NOMO-1 treated with dmso at 0.1 percent for 144 hours (cell line): ENCODE results near the gene HK3.

Experiments
- DNase-seq: peaks from one replicate; lab custom pipeline; 2025; ENCODE audit not compliant: unreplicated experiment; lab: John Stamatoyannopoulos, UW

The HK3 gene, protein sequence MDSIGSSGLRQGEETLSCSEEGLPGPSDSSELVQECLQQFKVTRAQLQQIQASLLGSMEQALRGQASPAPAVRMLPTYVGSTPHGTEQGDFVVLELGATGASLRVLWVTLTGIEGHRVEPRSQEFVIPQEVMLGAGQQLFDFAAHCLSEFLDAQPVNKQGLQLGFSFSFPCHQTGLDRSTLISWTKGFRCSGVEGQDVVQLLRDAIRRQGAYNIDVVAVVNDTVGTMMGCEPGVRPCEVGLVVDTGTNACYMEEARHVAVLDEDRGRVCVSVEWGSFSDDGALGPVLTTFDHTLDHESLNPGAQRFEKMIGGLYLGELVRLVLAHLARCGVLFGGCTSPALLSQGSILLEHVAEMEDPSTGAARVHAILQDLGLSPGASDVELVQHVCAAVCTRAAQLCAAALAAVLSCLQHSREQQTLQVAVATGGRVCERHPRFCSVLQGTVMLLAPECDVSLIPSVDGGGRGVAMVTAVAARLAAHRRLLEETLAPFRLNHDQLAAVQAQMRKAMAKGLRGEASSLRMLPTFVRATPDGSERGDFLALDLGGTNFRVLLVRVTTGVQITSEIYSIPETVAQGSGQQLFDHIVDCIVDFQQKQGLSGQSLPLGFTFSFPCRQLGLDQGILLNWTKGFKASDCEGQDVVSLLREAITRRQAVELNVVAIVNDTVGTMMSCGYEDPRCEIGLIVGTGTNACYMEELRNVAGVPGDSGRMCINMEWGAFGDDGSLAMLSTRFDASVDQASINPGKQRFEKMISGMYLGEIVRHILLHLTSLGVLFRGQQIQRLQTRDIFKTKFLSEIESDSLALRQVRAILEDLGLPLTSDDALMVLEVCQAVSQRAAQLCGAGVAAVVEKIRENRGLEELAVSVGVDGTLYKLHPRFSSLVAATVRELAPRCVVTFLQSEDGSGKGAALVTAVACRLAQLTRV

DNA sequence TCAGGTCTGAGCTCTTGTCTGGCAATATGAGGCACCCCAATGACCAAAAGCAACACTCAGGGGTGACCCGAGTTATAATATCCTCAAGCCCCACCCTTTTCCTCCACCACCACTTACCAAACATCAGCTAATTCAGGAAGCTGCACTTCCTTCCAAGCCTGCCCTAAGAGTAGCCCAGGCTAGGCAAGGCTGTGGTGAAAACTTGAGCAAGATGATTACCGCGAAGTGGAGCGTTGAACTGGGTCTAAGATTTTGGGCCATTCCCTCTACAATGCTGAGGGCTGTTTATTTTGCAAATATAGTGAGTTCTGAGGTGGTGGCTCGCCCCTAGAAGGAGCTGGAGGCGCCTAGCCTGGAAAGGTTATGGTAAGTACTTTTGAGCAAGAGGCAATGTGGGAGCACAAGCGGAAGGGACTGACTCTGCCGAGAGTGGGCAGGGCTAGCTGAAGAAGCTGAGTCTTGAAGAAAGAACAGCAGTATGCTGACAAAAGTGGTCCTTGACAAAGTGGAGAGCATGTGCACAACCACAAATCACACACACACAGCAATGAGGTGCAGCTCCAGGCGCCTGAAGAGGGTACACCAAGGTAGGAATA, at the start of gene HK3:
Gene HK3 (minus strand): TSS at position 51 of the 596 bp plus-strand sequence. CDS start 3,187 bp downstream, outside the sequence.
- DNase-seq, result peak; percentile 73

DNA sequence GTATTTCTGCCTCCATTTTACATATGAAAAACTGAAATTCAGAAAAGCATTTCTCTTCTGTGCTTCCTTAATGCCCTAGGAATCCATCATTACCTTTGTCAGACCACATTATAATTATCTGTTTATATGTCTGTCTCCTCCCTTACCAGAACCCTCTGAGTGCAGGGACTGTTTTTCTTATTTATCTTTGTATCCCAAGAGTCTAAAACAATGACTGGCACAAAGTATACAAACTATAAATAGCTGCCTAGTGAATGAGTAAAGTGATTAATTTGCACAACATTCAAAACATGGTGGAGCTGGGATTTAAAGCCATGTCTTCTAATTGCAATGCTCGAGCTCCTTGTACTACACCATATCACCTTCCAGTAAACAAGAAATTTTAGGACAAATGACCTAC, 49.3 kb upstream of the HK3 start:
- DNase-seq, result no peak

DNA sequence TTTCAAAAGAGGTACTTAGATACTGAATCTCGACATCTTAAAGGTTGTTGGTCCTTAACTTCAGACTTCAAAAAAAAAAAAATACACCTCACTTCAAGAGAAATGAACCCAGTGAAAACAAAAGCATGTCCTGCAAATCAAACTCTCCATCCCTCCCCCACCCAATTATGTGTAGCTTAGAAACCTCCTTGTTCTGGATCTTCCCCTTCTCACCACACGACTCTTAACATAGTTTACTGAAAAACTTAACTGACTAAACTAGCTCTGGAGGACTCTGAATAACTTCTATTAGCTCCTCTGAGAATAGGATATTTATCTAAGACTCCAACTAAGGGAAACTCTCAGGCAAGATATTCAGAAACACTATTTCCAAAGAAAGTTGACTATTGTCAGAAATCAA, 48.7 kb upstream of the HK3 start:
- no peak for DNase-seq

DNA sequence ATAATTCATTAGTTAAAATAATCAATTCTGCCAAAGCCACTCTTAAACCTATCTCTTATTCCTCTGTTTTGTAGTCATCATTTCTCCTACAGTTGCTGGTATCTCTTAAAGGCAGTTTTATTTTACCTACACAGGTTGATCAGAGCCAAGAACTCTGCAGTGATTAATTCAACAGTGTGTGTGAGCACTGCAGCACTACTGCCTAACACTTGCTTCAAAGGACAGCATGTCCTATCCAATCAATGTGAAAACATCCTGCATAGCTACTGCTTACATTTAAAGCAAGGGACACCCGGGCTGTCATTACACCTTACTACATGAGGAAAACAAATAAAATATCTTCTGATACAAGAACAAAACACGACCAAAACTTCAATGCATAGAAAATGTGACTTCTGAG, 45.1 kb upstream of the HK3 start:
- DNase-seq, result no peak

DNA sequence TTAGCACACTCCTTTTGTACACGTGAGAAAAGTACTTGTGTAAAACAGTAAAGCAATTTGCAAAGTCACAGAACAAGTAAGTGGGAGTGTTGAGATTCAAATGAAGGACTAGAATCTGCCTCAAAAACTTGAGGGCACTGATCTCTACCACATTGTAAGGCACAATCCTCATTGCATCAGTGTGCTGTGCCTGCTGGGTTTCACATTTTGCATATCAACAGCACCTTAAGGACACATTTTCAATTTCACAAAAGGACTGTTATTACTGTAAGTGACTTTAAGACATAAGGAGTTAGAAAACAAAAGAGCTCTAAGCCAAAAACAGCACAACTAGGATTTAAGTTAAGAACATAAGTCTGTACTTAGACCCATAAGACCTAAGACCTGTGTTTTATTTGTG, 44.7 kb upstream of the HK3 start:
- no peak for DNase-seq

DNA sequence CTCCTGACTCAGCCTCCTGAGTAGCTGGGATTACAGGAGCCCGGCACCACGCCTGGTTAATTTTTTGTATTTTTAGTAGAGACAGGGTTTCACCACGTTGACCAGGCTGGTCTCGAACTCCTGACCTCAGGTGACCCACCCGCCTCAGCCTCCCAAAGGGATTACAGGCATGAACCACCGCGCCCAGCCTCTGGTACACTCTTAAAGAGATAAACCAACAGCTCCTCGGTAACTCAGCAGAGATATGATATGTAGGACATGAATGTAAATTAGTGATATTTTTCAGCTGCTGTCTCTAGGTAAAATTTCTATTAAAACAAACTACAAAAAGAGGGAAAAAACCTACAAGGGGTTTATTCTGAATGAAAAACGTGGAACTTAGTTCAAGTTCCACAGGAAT, 42.8 kb upstream of the HK3 start:
- DNase-seq, result no peak

DNA sequence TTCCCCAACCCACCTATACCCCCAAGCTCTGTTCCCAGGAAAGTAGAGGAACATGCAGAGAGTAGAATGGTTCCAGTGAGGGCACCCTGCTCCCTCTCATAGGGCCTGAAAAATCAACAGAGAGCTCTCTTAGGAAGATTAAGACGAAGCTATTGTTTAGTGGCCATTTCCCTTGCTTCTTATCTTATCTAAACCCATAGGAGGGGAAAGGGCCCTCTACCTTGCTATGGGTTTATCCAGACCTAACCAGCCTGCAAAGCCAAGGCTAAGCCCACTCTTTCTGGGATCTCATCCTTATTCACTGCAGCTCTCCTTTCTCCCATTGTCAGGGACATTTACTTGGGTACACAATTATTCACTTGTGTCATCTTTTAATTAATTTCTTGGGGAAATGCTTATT, 39.3 kb upstream of the HK3 start:
- no peak for DNase-seq

DNA sequence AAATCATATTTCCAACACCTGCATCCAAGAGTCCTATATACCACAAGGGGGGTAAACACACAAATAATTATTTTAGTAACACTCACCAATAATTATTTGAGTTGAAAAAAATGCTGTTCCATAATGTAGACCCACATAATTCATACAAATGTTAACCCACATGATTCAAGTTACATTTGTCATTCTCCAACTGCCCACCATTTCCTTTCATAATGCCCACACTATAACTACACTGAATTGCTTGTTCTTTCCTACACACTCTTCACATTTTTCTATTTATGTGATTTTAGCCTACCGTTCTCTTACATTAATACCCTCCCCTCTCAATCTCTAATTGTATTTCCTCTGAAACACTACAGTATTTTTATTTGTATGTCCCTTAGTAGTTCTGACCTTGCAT, 35.9 kb upstream of the HK3 start:
- no peak for DNase-seq

DNA sequence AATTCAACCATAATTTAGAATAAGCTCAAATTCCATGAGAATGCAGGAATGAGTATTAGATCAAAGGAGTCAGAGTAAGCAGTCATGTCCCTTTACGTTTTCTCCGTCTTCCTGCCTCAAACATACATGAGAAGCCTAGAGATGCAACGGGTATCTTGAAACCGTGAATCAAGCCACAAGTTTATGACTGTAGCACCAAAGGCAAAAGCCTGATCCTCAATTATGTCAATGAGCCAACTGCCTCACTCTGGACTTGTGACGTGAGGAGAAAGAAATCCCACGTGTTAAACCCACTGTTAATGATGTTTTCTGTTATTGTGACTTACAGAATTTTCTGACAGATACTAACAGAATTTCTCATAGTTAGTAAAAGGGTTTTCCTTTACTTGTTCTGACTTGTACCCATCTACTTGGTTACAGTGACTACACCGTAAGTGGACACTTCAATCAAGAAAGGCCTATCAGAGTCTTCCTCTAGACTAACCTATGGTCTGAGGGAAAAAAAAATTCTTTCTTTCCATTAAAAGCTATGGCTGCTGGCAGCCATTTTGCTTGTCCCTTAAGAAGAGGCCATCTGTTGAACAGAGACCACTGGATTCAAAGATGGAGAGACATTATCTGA, 35.3 kb upstream of the HK3 start:
- DNase-seq, result no peak

DNA sequence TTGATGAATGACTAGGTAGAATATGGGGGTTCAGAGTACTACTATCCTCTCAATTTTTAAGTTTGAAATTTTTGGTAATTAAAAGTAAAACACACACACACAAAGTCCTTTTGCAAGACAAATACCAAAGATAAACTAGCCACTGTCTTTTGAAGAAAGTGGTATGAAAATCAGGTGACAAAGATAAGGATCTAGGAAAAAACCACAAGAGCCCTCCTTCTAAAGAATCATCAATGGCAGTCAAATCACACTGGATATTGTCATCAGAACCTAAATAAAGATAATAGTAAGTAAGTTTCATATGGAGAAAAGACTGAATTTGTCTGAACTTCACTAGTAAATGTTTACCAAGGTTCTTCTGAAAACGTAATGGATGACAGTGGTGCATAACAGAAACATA, 30.5 kb upstream of the HK3 start:
- DNase-seq, result no peak

DNA sequence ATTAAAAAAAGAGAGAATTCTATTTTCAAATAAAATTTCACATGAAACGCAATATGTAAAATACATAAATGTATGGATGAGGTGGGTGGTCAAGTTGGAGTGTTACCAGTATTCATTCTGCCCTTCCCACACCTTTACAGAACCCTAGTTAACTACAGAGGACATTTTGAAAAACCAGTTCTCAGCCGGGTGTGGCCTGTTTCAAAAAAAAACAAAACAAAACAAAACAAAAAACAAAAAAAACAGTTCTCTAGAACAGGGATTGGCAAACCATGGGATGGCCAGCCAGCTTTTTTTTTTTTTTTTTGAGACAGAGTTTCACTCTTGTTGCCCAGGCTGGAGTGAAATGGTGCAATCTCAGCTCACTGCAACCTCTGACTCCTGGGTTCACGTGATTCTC, 28.4 kb upstream of the HK3 start:
- no peak for DNase-seq

DNA sequence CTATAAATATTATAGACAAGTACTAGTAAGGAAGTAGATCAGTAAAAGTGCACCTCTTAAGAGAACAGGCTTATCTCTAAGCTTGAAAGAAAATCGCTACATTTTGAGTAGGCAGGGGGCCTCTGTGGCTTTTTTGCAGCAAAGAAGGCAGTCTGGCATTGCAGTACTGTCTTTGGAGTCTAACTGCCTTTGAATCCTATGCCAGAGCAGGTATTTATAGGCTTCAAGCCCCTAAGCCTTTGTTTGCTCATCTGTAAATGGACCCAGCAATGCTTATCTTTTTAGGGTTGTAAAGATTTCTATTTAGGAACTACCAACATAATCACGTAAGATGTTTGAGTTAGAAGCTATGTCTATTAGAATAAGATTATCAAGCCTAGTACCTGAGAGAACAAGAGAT, 23.7 kb upstream of the HK3 start:
- DNase-seq, result no peak

DNA sequence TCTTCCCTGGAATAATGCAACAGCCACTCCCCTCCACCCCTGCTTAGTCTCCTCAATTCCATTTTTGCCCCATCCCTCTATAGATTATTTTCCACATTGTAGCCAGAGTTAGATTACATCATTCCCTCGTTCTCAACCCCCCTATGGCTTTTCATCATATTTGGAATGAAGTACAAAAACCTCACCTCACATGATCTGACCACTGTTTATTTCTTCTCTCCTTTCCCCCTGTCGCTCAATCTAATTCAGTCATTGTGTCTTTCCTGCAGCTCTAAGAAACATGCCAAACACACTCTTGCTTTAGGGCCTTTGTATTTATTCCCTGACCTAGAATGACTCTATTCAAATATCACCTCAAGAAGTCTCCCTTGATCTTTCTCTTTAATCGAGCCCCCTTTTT, 22.6 kb upstream of the HK3 start:
- no peak for DNase-seq

DNA sequence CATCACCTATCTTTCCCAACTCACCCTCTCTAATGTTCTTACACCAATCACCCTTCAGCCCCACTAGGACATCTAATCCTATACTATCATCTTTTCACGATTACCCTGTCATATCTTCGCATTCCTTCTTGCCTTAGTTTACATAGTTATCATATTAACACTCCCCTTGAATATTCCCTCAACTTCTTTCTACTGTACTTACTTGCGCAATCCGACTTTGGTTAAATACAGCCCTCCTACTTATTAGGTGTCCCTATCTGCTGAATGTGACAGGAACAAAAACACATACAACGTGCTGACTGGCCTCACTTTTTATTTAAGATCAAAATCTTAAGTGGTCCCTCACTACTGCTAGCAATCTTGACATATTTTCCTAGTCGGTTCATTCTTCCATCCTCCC, 19.5 kb upstream of the HK3 start:
- no peak for DNase-seq

DNA sequence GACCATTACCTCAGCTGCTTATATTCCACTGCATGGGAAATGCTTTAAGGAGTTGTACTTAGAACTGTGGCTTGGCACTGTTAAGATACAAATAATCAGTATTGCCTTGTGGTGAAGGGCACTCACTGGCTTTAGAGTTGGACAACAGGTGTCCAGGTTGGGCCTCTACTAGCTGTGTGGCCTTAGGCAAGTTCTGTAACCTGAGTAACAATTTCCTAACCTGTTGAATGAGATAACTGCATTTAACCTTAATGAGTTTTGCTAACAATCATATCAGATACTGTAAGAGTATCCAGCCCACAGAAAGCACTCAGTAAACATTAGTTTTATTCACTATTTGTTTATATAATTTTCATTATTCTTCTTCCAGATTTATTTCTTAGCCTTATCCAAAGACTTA, 17.2 kb upstream of the HK3 start:
- DNase-seq, result no peak

DNA sequence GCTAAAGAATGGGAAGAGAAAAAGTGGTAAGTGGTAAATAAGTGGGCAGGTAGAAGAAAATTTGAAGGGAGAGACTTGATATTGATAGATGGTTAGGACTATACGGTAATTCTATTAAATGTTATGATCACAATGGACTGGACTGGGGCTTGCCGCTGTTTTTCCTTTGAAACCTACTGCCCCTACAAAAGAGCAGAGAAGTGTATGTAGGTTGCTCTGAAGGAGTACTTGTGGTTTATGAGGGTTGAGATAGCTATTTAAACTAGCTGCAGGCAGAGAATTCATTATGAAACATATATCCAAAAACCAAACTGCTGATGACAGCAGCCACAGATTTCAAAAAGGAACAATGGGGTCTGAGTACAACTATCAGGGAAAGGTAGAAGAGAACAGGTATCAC, 16.8 kb upstream of the HK3 start:
- no peak for DNase-seq

DNA sequence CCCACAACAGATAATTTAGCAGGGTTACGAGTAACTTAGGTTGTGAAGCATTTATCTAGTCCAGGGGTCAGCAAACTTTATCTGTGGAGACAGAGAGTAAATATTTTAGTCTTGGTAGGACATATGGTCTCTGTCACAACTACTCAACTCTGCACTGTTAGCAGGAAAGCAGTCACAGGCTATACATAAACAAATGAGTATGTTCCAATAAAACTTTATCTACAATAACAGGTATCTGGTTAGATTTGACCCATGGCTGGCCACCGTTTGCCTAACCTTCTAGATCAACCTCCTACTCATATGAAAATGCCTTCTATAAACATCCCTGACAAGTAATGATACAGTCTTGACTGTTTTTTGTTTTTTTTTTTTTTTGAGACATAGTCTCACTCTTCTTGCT, 13.0 kb upstream of the HK3 start:
- no peak for DNase-seq

DNA sequence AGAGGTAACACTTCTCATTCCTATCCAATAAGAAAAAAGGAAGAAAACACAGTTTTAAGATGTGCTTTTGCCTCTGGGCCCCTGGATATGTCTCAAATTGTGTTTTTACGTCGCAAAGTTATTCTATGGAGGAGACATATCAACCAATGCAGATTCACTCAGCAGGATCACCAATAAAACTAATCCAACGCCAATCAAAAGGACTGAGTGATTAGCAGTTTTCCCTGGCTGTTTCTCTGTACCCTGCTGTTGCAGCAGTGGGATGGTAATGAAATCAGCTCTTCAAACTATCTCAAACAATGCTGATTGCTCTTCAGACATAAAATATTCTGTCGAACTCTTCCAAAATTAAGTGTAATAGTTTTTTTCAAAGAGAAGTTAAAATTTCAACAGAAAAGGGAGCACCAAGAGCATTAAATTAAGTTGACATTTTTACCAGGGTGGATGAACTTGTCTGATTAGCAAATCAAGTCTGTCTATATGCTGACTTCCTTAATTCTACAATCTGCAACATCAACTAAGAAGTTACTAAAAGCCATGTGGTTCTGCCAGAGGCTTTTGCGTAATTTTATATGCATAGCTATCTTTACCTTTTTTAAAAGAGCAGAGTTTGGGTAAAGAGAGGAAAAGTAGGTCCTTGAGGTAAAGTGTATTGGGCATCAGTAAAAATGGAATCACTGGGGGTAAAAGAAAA, 9.7 kb upstream of the HK3 start:
- peak; percentile 18 for DNase-seq

DNA sequence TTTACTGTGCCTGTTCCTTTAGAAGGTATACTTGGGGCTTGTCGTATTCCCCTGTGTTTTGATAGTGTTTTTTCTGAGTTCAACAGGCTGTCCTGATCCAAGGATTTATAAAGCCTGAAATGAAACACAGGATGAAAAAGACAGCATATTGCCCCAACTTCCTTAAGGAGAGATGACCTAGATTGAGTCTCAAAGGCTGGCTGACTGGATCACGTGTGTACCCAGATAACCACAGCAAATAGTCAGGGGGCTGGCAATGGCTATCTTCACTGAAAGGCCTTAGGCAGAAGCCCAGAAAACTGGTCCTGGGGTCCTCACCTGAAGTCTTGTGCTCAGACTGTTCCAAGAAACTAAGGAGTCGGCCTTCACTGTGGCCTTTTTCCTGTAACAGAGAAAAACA, 7.7 kb upstream of the HK3 start:
- no peak for DNase-seq

DNA sequence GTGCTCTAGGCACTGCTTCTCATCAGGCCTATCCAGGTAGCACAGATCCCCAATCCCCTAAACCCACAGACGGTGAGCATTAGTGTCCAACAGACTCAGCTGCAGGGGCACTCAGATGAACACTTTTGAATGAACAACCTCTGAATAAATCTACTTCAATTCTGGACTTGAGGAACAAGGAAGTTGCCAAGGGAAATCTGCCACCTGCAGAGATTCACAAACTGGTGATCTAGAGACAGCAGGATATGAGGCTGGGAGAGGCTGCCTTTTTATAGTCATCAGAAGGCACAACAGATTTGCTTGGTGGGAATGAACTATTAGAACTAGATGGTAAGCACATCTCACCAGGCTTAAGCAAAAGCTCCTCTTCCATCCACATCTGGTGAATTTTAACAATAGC, 7.0 kb upstream of the HK3 start:
- DNase-seq, result no peak

DNA sequence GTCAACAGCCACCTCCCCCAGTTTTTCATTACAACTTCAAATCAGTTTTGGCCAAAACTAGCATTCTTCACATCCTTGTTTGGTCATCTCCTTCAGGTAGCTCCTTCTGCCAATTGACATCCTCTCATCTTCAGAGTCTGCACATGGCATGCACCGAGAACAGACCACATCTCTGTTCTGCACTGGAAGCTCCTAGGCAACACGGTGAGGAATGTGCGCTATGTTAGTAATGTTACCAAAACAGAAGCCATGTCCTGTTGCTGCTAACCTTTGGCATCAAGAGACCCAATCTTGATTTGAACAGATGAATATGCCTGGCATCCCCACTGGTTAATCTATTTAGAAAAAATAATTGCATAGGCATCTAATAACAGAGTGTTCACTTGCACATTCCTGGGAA, 5.1 kb upstream of the HK3 start:
- DNase-seq, result no peak
